T-helper 22 cell (primary cell): Measurements from ENCODE around the gene BTBD9.

Experiments
- DNase-seq: peaks from one replicate; pipeline ENCODE4 v3.0.0-alpha.2; 2020; ENCODE audit warnings: low read depth

BTBD9 gene

DNA sequence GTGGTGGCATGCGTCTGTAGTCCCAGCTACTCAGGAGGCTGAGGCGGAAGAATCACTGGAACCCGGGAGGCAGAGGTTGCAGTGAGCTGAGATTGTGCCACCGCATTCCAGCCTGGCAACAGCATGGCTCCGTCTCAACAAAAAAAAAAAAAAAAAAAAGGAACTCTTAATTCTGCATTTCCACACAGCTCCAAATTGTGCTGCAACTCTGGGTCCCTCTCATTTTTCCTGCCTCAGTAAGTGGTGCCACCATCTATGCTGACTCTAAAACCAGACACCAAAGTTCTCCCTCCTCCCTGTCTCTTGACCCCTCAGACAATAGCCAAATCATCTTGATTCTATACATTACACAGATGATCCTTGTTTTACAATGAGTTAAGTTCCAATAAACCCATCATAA, 133.9 kb downstream of the BTBD9 start:
- DNase-seq, result no peak

DNA sequence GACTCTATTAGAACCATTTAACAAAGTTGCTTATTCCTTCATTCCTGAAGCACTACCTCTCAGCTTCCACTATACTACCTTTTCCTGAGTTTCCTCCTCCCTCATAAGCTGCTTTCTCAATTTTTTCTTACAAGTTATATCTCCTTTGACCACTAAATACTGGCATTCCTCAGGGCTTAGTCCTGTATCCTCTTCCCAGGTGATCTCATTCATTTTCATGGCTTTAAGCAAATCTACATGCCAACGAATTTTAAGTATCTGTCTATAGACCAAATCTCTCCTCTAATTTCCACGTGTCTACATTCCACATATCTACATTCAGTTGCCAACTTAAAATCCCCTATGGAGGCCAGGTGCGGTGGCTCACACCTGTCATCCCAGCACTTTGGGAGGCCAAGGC, 134.7 kb downstream of the BTBD9 start:
- DNase-seq, result no peak

DNA sequence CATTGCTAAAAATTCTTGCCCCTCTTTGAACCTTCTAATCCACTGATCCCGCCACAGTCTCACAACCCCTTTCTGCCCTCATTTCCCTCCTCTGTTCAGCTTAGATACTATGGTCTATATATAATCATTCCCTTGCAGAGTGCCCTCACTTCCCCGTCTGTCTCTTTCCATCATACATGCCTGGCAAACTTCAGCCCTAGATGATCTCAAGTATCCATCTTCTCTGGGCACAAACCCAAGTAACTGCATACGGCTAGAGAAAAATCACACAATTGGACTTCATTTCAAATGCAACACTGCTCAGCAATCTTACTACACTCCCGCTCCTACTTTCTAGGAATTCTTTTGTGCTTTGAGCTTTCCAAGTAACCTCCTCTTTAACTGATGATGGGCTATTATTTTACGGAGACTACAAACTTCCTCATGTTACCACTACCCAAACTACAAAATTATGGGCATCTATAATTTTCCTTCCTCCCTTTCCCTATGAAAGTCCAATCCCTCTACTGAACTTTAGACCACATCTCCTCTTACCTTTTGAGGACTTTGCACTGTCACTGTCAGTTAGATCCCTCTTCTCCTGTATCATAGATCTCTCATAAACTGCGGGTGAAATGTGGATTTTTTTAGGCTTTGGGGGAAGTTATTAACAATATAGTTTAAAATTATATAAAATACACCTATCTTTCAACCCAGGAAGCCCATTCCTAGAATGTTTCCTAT, 135.6 kb downstream of the BTBD9 start:
- no peak for DNase-seq

DNA sequence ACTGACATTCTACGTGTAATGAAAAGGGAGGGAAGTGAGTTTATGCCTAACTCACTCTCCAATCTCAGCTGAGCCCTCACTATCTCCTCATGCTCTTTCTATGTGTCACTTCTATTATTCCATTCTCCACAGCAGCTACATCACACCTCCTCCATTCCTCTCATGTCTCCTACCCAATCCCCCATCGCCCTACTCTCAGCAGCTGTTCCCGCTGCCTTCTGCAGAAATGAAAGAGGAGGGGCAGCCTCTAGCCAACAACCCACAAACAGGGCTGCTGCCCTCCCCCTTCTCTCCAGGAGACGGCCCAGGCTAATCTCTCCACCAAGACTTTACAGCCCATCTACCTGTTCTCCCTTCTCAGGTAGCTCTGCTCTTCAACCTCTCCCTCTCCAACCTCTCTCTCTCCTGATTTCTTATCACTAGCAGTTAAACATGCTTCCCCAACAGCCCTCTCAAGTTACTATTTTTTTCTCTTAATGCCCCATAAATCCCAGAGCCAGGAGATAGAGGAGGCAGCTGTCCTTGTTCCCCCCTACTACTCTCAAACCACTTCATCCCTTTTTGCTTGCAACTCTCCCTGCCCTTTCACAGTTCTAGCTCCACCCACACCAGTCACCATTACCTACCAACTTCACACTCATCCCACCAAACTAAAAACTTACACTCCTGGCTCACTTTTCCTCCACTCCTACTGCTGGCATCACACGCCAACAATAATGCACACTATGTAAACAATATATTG, 136.5 kb downstream of the BTBD9 start:
- no peak for DNase-seq

DNA sequence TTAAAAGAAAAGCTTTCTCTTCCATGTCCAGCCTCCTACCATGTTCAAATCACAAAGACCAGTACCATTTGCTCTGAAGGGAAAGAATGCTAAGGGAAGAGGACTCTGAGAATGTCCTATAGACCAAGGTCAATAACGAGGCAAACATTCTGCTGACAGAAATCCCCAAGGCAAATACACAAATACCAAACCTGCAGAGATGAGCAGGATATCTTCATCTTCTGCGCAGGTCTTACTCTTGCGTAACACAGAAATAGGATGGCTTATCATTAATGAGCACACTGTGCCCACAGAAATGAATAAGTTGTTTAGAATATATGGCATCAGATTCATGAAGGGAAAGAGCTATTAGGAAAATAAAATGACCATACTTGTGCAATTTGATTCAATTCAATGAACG, 137.3 kb downstream of the BTBD9 start:
- DNase-seq, result no peak

DNA sequence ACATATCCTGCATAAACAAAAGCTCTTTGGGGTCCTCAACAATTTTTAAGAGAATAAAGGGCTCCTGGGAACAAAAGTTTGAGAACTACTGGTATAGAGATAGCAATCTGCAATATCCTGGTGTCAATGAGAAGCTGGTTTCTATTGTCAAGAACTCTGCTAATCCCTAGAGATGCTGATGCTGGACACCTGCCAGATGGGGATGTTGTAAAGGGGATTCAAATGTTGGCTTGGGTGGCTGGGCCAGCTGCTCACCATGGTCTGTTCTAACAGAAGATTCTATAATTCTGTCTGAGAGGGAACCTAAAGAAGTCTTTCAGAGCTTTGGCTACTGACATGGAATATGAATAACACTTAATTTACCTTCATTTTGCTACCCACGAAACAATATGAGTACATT, 137.8 kb downstream of the BTBD9 start:
- DNase-seq, result no peak

DNA sequence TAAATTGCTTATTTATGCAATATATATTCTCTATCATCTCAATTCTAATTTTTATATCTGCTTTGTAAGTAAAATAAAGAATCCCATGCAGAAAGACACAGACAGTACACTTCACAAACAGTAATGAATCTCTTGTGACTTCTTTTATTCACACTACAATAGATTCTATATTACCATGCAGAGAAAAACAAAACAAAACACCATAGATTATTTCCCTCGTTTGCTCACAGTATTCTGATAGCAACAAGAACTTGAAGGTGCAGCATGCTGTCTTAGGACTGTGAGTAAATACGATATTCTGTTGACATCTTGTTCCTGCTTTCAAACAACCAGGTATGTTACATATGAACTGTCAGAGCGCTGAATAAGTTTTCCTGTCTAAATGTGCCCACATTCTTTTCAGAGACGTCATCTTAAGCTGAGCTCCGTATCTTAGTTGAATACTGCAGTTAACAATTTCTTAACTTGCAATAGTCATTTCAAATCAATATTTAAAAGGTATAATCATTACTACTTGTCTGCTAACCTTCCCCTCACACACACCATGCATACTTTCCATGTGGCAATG, 140.1 kb downstream of the BTBD9 start:
- DNase-seq, result no peak

DNA sequence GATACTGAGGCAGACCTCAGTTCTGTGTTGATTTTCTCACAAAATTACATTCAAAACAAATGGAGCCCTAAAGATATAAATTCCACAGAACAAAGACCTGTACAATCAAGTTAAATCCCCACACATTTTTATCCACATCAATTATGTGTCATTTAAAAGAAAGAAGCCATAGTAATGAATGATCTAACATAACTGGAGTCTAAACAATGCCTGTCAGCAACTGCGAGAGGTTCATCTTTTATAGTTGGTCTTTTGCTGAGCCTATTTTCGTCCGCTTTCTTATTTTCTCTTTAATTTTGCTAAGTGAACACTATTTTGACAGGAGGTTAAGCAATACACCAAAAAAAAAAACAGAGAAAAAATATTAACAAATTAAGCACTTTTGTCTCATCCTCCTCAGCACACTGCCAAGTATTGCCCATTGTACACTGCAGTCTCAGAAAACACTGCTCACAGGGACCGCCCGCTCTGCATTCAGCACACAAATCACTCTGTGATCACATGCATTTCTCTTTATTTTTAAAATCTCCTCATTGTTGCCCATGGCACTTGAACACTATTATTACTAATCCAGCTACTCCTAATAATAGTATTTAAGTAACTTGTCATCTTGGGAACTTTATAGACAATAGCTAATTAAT, 140.8 kb downstream of the BTBD9 start:
- DNase-seq, result no peak

DNA sequence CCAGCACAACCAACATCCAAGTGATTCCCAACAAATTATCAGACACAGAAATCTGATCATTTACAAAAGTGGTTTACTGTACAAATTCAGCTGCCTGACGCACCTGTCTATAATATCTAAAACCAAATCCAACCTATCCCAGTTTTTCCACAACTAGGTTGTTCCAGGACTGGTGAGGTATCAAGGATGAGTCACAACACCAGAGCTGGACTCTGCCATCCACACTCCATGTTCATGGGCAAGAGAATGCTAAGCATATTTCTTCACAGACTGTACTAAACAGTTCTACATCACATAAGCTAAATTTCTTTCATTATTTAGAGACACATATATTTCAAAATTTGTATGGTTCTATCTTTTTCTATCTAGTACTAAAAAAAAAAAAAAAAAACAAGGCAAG, 141.6 kb downstream of the BTBD9 start:
- DNase-seq, result no peak

DNA sequence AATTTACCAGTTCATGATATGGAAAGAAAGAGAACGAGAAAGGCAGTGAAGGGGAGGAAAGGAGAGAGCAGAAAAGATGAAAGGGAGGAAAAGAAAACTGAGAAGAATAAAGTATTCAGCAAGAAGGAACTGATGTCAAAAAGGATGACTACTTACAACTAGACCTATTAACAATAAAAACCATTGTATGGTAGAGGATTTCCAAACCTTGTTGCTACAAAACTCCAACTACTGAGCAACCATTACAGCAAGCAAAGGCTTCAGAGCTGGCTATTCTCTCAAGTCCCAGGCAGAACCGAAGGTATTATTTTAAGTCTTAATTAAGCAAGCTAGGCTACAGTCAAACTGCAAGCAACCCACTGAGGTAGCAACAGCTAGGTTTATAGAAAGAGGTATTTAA, 142.2 kb downstream of the BTBD9 start:
- no peak for DNase-seq

DNA sequence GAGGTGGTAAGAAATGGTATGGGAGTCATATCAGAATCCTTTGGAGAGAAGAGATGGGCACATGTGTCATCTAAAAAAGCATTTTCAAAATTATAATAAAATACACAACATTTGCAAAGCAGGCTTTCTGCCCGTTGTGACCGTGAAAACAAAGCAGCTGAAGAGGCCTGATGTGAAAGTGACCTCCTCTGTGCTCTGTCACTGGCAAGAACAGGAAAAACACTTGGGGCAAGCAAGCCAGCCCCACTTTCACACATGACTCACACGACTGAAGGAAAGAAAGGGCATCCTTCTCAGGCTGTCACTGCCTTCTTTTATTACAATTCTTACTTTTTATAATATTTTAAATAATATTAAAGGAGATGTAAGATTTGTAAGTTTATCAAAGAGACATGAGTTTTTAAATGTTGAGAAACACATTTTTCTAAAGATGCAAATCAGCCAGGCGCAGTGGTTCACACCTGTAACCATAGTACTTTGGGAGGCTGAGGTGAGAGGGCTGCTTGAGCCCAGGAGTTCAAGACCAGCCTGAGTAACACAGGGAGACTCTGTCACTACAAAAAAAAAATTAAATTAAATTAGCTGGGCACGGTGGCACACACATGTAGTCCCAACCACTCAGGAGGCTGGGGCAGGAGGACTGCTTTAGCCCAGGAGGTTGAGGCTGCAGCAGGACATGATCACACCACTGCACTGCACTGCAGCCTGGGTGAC, 143.7 kb downstream of the BTBD9 start:
- no peak for DNase-seq

DNA sequence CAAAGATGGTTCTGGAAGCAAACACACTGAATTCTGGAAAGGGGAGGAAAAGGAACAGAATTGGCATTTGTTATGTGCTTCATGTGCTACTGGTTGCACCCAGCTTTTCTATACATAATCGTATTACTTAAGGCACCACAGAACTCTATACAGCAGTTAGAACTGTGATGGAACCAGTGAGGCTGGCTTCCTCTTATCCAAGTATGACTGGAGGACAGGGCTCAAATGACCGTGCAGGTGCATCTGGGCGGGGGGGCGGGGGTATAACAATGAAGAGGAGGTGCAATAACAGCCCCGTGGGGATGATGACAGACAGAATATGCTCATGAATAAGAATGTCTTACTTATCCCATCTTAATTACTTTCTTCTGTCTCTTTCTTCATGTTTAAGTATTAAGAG, 144.2 kb downstream of the BTBD9 start:
- no peak for DNase-seq

DNA sequence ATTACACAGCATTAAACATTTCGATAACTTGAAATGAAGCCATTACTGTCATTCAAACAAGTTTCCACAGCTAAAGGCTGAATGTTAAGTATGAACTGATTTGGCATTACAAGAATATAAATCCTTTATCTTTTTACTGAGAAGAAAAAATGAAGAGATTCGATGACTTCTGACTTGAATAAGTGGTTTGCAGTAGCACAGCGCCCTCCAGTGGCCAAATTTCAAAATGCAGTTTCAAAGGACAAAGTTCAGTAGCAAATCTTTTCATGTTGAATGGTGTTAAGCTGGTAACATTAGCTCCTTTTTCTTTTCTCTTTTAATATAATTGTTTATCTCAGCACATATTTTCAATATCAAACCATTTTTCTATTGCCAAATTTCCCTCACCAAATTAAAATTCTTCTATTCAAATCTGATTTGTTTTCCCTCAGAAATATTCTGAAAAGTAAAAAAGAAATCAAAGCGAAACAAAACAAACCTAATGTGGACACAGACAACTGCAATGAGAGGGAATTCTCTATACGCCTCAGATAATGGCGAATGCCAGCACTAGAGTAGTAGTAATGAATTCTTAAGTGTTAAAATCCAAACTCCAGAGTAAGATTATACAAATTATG, 145.7 kb downstream of the BTBD9 start:
- DNase-seq, result peak; percentile 31

DNA sequence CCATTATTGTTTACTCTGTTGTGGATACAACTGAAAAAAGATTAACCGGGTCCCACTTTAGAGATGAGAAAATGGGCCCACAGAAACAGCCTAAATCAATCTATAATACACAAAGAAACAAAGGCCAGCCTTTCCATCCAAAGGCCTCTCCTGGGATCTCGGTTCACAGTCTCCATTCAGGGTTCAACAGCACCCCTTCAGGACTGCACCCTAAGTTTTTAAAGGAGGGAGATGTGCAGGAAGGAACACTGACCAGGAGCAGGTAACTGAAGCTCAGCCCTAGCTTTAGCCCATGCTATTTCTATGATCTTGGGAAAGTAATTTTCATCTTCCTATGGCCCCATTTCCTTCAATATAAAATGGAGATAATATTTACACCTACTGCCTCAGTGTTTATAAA, 147.7 kb downstream of the BTBD9 start:
- no peak for DNase-seq

DNA sequence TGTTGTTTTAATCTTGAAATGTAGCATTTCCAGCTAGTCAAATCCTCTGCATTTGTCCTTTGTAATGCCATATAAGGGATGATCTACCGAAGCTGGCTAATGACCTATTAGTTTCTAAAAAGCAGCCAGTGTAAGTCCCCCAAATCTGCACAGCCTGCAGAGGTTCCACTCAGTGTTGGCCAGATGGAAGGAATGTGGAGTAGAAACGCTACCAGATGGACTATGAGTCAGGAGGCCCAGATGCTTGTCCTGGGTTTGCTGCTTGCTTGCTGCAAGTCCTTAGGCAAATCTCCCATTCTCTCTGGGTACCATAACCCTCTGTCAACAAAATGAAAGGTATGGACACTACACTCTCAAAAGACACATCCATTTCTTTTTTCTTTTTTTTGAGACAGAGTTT, 149.8 kb downstream of the BTBD9 start:
- no peak for DNase-seq

DNA sequence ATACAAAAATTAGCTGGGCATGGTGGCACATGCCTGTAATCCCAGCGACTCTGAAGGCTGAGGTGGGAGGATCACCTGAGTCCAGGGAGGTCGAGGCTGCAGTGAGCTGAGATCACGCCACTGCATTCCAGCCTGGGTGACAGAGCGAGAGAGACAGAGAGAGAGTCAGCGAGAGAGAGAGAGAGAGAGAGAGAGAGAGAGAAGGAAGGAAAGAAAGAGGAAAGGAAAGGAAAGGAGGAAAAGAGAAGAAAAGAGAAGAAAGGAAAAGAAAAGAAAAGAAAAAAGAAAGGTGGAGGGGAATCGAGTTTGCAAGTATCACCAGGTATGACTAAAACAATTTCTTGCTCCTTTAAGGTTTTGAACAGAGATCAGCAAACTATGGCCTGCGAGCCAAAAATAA, 152.3 kb downstream of the BTBD9 start:
- no peak for DNase-seq

DNA sequence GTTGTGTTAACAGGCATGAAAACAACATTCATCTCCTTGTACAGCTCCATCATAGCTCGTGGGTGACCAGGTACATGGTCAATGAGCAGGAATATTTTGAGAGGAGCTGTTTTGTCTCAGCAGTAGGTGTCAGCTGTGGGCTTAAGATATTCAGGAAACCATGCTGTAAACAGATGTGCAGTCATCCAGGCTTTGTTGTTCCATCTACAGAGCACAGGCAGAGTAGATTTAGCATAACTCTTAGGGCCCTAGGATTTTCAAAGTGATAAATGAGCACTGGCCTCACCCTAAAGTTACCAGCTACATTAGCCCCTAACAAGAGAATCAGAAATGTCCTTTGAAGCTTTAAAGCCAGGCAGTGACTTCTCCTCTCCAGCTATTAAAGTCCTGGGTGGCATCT, 154.2 kb downstream of the BTBD9 start:
- DNase-seq, result no peak

DNA sequence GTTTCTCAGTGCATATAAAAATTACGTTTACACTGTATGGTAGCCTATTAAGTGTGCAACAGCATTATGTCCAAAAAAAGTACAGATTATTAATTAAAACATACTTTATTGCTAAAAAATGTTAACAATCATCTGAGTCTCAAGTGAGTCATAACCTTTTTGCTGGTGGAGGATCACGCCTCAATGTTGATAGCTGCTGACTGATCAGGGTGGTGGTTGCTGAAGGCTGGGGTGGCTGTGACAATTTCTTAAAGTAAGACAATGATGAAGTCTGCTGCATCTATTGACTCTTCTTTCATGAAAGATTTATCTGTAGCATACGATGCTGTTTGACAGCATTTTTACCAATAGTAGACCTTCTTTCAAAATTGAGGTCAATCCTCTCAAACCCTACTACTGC, 155.1 kb downstream of the BTBD9 start:
- no peak for DNase-seq

DNA sequence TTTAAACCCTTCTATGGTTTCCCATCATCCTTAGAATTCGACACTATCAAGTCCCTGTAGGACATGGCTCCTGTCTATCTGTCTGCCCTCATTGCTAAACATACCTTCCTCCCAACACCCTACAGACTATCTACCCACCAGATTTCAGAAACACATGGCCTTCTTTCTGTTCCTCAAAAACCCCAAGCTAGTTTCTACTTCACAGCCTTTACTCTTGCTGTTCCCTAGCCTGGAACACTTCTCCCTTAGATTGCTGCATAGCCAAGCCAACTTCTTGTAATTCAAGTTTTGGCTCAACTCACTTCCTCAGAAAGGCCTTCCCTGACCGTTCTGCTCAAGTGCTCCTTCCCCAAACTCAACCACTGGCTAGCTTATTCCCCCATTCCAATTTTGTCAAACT, 156.2 kb downstream of the BTBD9 start:
- no peak for DNase-seq

DNA sequence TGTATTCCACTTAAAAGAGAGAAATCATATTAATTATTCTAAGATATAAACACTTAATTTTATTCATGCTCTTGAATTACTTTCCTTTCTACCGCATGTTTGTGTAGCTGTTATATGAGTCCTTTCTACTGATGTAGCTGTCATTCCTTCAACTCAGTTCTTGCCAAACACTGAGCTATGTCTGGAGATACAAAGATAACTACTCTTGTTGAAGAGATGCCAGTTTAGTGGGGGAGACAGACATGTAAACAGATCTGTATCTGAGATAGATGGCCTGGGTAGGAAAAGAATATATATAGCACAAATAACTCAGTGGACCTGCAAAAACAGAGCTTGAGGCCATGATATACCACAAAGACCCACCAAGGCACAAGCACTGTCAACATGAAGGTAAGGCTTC, 157.3 kb downstream of the BTBD9 start:
- no peak for DNase-seq

DNA sequence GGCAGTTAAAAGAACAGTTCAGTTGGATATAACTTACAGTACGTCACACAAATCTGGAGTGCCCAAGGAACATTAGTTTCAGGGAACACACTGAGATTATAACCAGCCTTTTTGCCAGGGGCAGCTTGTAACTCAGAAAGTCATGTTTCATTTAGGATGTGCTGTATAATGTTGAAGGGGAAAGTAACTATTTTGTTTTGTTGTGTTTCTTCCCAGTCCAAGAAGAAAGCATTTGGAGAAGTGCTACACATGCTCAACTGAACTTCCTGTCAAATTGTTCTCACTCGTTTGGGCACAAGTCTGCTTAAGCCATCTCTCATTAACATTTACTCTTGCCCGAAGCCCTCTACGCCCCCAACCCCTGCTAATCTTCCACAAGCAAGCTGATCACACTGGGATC, 157.9 kb downstream of the BTBD9 start:
- no peak for DNase-seq

DNA sequence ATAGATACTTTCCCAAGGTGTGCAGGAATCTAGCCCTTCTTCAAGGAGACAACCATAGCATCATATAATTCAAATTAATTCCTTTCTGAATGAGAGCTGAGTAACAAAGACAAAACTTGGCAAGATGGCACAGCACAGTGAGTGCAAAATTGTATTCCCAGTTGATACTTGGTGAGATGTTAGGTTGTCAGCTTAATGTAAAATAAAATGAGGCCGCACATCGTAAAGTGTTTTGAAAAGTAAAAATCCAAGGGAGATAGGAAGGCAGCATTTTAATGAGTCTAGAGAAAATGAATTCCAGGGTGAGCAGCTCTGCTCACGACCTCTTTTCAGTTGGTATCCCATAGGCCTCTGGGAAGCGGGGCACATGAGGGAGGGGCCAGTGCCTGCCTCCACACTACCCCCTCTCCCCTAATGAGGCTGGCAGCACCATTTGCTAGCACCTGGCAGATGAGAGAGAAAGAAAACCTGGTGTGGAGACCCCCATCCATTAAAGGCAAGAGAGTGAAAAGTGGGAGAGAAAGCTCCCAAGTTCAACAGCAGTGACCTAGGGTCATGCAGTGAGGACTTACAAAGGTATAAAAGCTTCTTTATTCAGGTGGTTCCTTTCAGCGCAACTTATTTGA, 158.4 kb downstream of the BTBD9 start:
- no peak for DNase-seq
